Stimulated activated CD8-positive, alpha-beta memory T cell treated with anti-CD3 and anti-CD28 coated beads, Interleukin-4, amount 100 ng/mL, for 48 hours (primary cell): Measurements from ENCODE around the gene CDK5.
"Not testable (repeated sequence)": the region's sequence is repeated elsewhere in the genome, so short reads cannot be mapped to it uniquely, and the experiment has no call there.

Experiments used
- DNase-seq: peaks from one replicate; pipeline ENCODE4 v3.0.0-alpha.2; 2020

Gene CDK5

GRCh38 chr7:151056666-151057505, 811 bp downstream of the CDK5 start:
- no peak for DNase-seq

GRCh38 chr7:151056283-151056665, 1.4 kb downstream of the CDK5 start:
- no peak for DNase-seq

GRCh38 chr7:151053751-151054150, 3.9 kb downstream of the CDK5 start:
- no peak for DNase-seq

GRCh38 chr7:151053096-151053495, 4.6 kb downstream of the CDK5 start:
- DNase-seq = no peak

DNA sequence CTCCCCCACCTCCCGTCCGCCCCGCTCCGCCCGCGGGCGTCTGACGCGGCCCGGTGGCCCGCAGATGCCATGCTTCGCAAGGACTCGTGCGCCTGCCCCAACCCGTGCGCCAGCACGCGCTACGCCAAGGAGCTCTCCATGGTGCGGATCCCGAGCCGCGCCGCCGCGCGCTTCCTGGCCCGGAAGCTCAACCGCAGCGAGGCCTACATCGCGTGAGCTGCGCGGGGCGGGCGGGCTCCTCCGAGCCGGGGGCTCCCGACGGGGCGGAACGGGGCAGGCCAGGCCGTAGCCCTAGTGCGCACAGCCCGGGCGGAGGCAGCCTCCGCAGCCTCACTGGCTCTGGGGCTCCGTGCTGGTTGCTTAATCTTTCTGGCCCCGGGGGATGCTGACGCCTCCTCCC, 6.6 kb downstream of the CDK5 start:
- DNase-seq = peak; percentile 62

GRCh38 chr7:151048911-151049463, 8.7 kb downstream of the CDK5 start:
- DNase-seq = no peak

GRCh38 chr7:151047976-151048815, 9.5 kb downstream of the CDK5 start, which contains the start of gene ASIC3:
Gene ASIC3, plus strand, starts transcription at chr7:151048531. Its CDS starts 355 bp downstream, at chr7:151048886.
- no peak for DNase-seq

- no peak for DNase-seq
Measured at GRCh38 chr7:151046603-151047573, 10.8 kb downstream of the CDK5 start.

- DNase-seq = no peak
Measured at GRCh38 chr7:151045967-151046366, 11.7 kb downstream of the CDK5 start.

- DNase-seq = no peak
Measured at GRCh38 chr7:151045262-151045661, 12.4 kb downstream of the CDK5 start.

DNA sequence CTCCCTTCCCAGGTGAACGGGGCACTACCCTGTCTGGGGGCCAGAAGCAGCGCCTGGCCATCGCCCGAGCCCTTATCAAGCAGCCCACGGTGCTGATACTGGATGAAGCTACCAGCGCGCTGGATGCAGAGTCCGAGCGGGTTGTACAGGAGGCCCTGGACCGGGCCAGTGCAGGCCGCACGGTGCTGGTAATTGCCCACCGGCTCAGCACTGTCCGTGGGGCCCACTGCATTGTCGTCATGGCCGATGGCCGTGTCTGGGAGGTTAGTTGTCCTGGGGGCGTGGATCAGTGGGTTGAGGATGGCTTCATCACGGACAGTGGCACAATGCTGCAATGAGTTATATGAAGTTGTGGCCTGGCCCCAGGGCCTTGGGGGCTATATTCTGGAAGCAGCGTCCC, 13.7 kb downstream of the CDK5 start:
- no peak for DNase-seq

- not testable (repeated sequence) for DNase-seq
Measured at GRCh38 chr7:151043449-151043848, 14.2 kb downstream of the CDK5 start.

DNA sequence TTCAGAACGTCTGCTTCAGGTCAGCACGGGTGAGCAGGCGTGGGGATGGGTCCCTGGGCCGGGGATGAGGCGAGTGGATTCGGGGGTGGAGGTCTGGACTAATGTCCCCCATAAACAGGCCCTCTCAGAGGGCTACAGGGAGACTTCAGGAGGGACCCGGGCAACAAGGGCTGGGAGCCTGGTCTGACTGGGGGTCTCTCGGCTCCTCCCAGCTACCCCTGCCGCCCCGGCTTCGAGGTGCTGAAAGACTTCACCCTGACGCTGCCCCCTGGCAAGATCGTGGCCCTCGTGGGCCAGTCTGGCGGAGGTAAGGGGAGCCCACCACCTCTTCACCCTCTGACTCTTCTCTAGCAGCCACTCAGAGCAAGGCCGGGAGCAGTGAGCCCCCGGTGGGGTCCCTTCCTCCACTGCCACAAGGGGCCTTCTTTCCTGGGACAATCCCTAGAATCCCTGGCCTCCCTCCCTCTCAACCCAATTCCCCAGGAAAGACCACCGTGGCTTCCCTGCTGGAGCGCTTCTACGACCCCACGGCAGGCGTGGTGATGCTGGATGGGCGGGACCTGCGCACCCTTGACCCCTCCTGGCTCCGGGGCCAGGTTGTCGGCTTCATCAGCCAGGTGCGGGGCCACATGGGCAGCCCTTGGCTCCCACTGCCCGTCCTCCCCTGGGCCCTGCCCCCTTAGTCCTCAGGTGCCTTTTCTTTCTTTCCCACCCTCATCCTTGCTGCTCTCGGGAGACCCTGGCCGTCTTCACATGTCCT, 16.9 kb downstream of the CDK5 start:
- no peak for DNase-seq

GRCh38 chr7:151039850-151040548, 17.7 kb downstream of the CDK5 start:
- DNase-seq = no peak

GRCh38 chr7:151038951-151039849, 18.5 kb downstream of the CDK5 start:
- DNase-seq = peak; percentile 88

- no peak for DNase-seq
Measured at GRCh38 chr7:151035902-151036301, 21.8 kb downstream of the CDK5 start.

- no peak for DNase-seq
Measured at GRCh38 chr7:151035026-151035717, 22.5 kb downstream of the CDK5 start.

DNA sequence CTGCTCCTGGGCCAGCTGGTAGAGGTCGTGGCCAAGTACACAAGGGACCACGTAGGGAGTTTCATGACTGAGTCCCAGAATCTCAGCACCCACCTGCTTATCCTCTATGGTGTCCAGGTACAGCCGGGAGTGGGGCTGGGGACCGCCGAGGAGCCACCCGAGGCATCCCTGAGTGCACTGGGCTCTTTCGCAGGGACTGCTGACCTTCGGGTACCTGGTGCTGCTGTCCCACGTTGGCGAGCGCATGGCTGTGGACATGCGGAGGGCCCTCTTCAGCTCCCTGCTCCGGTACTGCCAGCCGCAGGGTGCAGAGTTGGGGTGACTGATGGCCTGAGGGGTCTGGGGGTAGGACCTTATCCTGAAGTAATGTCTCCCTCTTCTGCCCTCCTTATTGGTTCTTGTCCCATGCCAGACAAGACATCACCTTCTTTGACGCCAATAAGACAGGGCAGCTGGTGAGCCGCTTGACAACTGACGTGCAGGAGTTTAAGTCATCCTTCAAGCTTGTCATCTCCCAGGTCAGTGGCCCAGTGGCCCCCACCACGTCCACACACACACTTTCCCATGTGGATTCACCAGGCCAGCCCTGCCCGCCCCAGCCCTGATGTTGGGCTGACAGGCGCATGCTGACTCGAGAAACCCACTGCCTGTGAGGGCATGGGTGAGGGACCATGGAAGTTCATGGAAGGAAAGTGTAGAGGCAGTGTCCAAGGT, 23.2 kb downstream of the CDK5 start:
- no peak for DNase-seq

- DNase-seq = no peak
Measured at GRCh38 chr7:151033864-151034249, 23.8 kb downstream of the CDK5 start.
